Measurements from ENCODE around the gene SHISA6.

Gene SHISA6

DNA sequence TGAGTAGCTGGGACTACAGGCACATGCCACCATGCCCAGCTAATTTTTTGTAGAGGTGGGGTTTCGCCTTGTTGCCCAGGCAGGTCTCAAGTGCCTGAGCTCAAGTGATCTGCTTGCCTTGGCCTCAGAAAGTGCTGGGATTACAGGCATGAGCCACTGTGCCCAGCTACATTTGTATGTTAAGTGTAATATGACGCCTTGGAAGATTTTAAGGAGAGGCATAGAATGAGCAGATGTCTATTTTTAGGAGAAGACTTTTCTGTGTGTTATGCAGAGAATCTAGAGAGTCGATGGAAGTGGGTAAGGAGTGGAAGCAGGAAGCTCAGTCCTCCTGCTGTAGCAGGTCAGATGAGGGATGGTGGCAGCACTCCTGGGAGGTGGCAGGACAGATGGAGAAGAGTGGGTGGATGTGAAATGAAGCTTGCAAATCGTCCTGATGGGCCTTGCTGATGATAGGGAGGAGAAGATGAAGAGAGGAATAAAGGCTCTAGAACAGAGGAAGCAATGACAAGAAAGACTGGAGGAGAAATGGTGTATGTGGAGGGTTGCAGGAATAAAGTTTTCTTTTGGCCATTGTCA lies 125.3 kb downstream of the SHISA6 start:
- no peak for DNase-seq

DNA sequence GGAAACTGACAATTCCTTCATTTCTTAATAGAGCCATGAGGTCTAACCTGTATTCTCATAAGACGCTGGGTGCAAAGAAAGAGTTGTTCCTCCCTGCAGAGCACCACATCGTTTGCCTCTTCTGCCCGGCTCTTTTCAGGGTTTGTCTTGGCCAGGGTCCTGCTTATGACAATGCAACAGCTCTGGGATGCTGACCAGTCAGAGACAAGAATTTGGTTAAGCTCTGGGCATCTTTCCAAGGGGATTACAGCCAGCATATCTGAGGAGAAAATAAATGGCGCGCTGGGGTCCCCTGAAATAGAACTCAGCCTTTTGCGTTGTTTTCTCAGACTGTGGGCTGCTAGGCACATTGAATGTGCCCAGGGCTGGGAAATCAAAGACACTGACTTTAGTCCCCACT lies 128.6 kb downstream of the SHISA6 start:
- no peak for DNase-seq

DNA sequence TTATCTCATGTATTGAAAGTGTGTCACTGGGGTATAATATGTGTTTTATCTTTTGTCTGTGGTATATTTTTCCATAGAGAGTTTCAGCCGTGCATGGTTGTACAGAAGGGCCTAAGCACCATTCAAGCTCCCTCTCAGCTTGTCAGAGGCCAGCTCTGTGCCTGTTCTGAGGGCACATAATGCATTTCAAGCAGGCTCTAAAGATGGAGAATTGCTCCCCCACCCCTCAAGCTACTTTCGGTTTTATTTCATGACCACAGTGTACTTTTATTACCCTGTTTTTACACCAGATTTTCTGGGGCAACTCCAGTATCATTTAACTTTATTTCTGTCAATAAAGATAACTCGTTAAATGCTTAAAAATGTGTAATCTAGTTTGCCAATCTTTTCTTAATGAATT lies 131.7 kb downstream of the SHISA6 start:
- DNase-seq = no peak

DNA sequence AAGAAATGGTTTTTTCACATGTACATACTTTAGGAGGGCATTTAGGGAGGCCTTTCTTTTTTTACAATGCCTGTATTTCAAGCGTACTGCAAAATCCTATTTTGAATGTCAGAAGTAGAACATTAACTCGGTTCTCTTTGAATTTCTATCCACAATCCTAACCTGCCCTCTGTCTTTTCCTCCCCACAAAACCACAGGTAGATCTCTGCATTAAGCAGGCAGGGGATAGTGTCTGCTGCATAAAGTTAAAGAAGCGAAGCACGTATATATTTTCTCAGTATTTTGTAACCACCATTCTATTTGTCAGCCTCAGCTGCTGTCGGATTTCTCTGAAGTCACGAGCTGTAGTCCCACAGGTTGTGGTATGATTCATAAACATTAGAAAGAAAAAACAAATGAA lies 137.5 kb downstream of the SHISA6 start:
- DNase-seq = no peak

DNA sequence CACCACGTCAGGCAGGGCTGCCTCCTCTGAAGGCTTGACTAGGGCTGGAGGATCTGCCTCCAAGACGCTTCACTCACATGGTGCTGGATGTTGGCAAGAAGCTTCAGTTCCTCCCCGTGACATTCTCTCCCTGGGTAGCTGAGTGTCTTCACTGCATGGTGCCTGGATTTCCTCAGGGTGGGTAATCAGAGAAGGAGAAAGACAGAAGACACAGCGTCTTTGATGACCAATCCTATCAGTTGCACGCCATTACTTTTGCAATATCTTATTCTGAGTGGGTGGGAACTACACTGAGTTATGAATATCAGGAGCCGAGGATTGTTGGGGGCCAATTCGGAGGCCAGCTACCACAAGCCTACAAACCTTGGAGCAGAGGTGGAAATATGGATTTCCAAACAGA lies 139.7 kb downstream of the SHISA6 start:
- no peak for DNase-seq

DNA sequence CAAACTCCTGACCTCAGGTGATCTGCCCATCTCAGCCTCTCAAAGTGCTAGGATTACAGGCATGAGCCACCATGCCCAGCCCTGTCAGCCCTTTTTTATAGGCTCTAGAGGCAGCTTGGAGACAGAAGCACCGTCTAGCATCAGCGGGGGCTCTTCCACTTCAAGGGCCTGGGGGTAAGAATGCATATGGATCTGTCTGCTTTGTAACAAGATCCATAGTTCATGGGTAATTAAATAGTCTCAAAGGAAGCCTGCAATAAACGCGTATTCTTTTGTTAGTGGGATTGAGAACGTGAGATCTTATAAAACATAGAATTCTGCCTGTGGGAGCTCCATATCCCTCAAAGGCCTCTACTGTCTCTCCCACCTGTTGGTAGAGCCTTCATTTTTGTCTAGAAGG lies 142.1 kb downstream of the SHISA6 start:
- no peak for DNase-seq

DNA sequence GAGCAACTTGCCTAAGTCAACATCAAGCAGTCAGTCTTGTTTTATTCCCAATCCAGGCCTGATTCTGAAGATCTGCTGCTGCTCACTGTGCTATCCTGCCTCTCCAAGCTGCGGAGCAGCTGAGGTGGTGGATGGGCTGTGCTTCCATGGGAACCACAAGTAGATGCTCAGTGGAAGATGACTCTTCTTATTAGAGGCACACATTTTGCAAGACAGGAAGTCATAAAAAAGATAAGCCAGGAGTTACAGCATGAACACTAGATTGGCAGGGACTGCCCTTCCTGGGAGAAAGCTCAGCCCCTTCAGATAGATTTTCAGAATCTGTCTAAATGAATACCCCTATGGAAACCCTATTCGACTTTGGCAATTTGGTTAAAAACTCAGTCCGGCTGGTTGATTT lies 143.1 kb downstream of the SHISA6 start:
- DNase-seq = no peak

DNA sequence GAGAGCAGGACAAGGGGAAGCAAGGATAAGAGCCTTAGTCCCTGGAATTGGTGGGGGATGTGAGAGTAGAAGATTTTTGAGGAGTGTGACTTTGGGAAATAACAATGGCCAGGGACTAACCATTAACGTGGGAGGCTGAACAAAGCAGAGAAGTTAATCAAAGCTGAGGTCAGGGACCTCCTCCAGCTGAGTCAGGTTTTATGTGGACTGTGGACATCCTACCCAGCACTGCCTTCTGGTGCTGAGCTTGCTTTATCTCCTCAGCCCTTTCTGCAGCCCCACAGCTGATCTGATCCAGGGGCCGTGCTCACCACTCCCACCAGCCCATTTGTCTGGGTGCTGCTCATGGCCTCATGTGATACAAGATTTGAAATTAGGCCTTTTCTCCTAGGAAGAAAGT lies 146.6 kb downstream of the SHISA6 start:
- DNase-seq = no peak

DNA sequence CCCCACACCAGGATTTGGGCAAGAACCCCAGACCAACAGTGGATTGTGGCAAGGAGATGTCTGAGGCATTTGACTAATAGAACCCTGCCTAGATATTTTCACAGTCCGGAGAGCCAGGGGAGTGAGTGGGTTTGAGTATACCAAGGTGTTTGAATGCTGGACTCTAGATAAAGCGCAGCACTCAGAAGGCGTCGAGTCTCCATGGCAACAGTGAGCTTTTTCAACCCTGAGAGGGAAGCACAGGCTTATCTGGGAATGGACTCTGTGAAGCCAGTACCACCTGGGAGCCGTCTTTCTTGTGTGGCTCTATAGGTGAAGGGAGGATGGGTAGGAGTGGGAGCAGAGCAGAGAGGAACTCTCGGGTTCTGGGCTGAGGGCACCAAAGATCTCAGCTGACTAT lies 147.0 kb downstream of the SHISA6 start:
- no peak for DNase-seq

DNA sequence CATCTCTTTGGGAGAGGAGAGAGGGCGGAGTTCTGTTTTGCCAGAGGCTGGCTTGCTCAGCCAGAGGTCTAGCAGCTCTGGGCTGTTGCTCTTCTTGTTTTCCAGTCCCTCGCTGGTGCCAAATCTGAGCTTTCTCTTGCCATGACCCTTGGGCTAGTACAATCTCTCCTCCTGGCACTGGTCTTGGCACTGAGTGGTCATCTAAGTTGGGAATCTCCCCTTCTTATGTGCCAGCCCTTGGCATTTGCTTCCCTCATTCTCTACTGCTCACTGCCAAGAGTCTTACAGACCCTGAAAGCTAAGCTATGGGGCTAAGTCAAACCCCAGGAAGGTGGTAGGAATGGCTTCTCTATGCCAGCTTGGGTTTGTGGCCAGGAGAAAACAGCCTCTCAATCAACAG lies 148.6 kb downstream of the SHISA6 start:
- DNase-seq = no peak

DNA sequence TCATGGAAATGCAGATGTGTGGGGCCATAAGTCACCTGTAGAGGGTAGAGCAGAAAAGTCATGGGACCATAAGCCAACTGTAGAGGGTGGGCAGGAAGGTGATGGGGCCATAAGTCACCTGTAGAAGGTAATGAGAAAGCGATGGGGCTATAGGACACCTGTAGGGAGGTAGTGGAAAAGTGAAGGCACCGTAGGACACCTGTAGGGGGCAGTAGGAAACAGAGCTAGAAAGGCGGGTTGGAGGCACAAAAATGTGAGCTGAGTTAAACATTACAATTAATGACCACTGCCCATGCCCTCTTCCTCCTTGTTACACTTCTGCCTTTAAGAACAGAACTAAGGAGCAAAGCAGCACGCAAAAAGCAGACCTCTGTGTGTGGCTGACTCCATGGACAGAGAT lies 150.1 kb downstream of the SHISA6 start:
- DNase-seq = no peak

DNA sequence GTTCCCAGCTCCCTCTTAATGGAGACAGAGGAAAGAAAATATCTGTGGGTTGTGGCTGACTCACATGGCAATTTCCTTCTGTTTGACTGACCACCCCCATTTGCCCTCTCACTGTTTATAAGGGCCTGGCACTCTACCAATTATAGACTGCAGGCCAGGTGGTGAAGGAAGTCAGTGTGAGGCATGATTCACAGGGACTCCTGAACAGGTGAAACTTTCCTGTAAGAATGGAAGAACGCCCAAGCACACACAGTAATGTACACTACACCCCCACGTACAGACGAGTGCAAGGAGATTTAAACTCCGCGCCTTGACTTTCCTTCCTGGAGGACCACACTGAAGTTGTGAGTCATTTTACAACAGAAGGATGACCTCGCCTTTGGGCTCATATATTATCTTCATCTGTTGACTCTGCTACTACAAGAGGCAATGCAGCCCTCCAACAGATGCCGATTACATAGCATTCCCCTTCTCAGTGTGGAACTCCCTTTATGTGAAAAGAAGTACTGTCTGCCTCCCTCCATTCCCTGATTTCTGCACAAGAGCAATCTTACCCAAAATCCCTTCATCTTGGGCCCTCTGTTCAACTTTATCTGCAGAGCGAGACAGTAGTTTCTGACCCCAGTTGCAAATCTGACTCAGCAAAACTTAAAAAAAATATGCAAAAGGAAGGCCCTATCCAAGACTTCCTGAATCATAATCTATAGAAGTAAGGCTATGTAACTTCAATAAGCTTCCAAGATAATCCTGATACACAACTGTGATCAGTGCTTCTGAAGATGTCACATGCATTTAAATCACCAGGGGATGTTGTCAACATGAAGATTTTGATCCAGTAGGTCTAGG lies 163.6 kb downstream of the SHISA6 start:
- no peak for DNase-seq

DNA sequence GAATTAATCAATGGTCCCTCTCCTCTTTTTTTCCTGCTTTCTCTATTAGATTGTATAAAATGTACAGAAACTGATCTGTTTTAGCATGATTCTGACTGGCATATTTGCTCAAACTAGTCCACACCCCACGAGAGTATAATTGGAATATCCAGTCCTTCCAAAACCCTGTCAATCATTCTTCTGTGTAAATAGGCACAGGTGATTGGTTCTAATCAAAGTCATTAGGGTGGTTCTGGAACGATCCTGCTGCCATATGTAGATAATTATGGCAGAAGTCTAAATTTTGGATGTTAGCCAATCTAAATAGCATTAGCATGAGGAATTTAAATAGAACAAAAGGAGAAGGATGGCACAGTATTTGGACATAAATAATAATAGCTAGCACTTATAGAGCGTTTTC lies 165.7 kb downstream of the SHISA6 start:
- no peak for DNase-seq

DNA sequence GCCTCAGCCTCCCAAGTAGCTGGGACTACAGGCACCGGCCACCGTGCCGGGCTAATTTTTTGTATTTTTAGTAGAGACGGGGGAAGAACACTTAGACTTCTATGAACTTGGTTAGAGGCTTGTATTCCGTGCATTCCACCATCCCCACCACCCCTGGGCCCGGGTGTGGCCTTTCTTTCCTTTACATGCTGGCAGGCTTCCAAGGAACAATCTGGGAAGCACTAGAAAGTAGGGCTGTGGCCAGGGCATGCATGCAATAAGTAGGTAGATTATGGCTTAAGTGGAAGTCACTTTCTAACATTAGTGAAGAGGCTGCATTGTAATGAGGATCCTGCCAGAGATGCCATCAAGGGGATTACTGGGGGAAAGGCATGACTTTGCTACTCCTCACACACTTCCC lies 171.6 kb downstream of the SHISA6 start:
- no peak for DNase-seq

DNA sequence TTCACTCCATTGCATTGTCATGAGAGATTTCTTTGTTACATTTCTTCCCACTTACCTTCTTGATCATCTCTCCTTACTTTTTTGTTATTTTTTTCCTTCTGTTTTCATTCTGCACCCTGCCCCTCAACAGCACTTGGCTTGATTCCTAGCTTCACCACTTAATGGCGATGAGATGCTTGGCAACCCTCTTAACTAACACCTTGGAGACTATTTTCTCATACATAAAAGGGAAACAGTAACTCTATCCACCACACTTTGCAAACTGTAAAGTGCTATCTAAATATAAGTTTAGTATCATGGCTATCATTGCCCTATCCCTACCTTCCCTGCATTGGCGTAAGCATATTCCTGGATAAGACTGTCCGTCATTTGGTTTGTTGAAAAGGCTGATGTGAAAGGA lies 177.3 kb downstream of the SHISA6 start:
- DNase-seq = no peak

DNA sequence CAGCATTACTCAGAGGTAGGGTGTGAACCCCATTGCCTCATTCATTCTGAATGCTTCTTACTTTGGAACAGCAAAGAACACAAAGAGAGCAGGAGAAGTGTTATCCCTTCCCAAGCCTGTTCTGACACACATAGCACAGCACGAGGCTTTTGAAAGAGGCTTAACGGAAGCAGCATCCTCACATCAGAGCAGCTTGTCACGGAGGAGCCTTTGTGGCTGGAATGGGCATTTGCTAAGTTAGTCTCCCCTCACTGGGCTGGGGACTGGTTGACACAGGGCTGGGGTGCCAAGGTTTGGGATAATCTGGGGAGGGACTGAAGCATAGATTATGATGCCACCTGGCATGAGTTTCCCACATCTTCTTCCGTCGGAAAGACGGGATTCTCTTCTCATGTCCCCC lies 189.7 kb downstream of the SHISA6 start:
- DNase-seq = no peak

DNA sequence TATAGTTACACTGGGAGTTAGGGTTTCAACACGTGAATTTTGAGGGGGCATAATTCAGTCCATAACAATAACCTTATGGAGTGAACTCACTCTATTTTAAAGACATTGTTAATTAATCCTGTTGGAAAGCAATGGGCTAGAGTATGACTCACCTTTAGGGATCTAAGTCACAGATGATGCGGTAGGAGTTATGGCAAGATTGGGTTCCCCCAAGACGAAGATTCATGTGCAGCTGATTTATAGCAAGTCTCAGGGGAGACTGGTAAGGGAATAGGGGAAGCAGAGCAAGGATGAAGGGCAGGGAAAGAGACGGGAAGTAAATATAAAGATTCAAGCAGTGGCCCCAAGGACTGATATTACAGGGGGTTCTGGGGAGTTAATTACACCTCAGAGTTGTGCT lies 197.7 kb downstream of the SHISA6 start:
- no peak for DNase-seq

DNA sequence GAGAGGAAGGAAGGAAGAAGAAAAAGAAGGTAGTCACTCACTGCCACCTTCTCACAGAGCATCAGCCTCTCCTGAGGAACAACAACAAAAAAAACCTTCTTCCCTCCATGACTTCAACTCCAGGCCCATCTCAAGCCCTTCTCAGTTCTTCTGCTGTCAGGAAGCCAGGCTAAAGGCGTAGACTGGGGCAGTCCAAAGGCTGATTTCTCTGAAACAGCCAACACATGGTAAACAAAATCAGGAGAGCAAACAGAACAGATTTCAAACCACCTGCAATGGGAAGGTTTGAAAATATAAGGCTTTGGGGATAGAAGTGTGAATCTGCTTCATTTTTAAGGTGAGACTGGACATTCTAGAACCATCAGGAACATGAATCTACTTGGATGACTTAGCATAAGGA lies 200.0 kb downstream of the SHISA6 start:
- no peak for DNase-seq

DNA sequence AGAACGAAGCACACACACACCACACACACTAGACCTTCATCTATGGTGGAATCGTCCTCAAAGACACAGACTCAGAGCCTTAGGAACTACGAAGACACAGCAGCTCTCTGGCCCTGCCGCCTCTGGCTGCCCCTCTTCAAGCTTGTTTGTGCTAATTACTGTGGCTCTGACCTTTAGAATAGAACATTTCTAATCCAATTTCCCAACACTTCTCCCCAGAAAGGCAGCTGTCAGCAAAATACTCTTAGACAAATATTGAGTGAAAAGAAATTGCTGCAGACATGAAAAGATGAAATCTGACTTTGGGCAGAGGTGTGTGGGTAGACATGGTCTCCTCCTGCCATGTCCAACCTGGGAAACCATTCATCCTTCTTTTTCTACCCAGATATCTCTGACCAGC lies 205.3 kb downstream of the SHISA6 start:
- DNase-seq = no peak

DNA sequence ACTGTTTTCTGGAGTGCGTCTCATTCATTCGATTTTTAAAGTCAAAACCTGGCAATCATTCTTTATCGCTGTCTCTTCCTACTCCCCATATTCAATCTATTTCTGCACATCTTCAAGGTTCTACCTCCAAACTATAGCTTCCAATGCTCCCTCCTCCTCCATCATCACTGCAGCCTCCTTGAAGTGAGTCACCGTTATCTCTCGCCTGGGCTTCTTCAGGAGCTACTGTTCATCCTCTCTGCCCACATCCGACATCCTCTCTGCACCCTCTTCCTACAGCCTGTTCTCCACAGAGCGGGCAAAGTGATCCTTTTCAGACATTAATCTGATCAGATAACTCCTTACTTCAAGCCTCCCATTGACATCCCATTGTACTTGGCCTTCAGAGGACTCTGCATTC lies 213.1 kb downstream of the SHISA6 start:
- DNase-seq = no peak

DNA sequence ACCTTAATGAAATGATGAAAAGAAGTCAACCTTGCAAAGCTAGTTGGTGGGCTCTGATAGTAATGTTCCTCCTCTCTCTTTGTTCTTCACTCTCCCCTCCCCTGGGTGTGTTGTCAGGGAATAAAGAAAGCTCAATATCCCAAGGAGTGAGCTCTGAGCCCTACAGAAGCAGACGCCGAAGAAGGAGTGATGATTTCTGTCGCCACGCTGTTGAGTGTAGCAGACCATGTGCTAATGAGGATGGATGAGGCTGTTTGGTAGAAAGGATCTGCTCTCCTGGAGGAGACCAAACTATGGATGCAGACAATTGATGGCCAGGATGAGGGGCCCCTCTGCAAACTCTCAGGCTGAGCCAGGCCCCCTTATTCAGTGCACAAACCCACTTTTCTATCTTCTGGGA lies 217.3 kb downstream of the SHISA6 start:
- DNase-seq = no peak

DNA sequence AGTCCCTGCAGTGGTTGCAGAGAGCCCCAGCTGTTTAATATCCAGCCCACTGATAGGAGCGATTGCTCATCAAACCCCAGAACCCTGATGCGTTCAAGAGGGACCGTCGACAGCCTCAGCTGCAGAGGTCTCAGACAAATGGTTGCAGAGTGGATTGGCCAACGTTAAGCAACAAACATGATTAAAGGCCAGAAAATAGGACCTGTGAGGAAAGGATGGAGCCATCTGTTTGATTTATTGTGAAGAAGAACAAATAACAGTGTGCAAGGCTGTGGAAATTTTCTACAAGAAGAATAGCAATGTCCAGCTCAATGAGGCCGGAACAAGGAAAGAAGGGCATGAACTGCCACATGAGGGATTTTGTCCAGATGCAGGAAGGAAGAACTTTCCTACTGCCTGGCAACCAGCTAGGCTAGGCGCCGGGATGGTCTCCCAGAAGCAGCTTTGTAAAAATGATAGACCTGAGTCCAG lies 218.9 kb downstream of the SHISA6 start:
- DNase-seq = no peak

DNA sequence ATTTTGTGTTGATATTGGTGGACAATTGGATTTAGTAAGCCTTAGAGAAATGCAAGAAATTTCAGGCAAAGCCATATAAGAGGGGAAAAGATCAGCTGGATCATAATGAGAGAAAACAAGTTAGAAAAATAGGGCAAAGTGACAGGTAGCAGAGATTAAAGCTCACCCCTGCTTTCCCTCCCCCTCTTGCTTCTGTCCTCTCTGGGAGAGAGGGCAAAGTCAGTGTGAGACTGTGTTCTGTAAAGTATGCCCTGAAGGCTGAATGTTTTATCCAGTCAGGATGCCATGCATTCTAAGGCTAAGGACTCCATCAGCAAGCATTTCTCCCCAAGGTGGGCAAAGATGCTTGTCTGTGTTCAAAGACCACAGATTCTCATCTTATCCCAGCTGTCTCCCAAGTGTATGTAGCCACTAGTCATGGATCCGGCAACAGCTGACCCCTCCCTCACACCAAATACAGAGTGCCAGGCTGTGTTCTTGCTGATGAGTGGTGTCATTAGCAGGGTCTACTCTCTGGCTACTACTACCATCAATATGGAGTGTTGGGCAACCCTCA lies 221.1 kb downstream of the SHISA6 start:
- no peak for DNase-seq

DNA sequence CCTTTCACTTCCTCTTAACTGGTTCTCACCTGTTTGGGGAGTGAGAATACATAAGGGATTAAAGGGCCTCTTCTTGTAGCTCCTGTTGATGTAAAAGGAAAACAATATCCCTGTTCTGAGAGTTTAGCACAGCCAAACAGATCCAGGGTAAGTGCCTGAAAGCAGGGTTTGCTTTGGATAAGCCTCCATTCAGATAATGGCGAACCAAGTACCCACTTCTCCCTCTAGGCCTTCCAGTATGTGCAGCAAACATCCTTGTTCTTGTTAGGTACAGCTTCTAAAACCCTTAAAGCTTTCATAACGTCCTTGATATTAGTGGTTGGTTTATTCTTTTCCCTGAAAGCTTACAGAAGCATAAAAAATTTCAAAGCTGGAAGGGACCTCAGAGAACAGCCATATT lies 226.6 kb downstream of the SHISA6 start:
- no peak for DNase-seq

Data from NCI-H2029 treated with DMSO at 0.1 percent for 48 hours (cell line).